GM21423 (cell line): ENCODE results near the gene HCN4.

Experiments
- ATAC-seq: cut with Tn5 transposase; IDR thresholded peaks from one replicate; pipeline ENCODE4 v1.9.1; 2021; ENCODE audit warnings: mild to moderate bottlenecking, moderate library complexity; ENCODE audit not compliant: unreplicated experiment

HCN4 gene

DNA sequence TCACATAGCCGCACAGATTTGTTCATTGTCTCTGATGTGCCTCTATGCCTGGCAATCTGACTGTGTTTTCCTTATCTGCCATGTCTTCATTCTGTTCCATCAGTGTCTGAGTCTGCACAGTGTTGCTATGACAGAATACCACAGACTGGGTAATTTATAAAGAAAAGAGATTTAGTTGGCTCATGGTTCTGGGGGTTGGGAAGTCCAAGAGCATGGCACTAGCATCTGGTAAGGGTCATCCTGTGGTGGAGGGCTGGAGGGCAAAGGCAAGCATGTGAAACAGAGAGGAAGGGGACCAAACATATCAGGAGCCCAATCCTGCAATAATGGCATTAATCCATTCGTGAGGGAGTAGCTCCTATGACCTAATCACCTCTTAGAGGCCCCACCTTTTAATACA, 11.9 kb upstream of the HCN4 start:
- ATAC-seq, result no peak

DNA sequence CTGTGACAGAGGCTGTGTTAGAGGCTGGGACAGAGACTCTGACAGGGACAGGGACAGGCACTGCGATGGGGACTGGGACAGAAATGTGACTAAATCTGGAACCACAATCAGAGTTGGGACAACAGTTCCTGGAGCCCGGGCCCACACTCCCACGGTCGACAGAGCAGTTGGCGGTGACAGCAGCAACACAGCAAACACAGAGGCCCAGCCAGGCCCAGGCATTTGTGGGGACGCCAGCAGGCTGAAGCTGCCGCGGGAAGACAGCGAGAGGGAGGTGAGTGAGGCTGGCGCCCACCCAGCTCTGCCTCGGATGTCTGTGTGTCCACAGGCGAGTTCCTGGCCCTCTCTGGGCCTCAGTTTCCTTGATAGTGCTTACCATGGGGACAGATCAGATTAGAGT, 9.3 kb upstream of the HCN4 start:
- ATAC-seq, result no peak

DNA sequence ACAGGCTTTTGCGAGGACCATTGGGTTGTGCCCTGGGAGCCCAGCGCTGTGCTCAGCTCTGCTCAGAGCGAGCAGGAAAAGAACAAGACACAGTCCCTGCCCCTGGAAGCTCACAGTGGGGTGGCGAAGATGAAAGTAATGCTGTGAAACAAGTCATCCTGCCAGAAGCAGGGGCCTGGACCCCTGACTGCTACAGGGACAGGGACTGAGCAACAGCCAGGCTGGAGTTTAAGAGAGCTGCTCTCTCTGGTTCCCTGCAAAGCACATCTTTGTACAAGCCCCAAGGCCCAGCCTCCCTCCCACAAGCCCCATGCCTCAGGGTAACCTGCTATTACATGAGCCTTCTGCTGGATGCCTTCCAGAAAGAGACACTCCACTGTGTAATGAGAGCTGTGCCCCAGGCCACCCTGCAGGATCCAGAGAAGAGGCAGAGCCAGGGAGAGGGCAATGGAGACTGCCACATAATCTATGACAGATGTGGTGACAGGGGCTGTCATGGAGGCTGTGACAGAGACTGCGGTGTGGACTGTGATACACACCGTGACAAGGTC, 7.1 kb upstream of the HCN4 start:
- no peak for ATAC-seq

DNA sequence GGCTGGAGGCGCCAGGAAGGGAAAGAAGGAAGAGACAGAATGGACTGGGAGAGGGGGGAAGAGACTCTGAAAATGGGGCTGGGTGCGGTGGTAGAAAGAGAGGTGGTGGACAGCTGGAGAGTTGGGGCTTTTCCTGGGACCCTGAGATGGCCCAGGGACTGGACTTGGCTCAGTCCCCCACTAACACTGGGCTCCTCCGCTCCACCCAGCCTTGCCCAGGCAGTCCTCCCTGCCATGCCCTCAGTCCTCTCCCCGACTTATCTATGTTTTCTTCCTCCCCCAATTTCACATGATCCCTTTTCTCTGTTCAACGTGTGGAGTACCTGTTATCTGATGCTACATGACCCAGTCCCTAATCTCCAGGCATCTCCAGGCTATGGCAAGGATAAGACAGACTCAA, 6.3 kb upstream of the HCN4 start:
- ATAC-seq, result no peak

DNA sequence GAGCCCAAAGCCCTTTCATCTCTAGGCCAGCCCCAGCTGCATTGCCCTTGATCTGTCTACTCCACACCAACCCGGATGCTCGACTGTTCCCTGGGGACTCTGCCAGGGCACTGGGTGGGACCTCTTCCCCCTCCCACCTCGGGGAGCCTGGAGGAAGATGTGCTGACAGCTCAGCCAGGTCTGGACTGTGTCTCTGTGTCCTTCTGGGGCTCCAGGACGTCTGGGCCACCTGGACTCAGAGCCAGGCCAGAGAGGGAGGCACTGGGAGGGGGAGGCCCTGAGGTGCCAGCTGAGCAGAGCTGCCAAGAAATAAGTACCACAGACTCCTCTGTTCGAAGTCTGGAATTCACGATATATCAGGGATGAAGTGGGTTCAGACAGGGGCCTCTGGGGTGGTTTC, 5.8 kb upstream of the HCN4 start:
- no peak for ATAC-seq

DNA sequence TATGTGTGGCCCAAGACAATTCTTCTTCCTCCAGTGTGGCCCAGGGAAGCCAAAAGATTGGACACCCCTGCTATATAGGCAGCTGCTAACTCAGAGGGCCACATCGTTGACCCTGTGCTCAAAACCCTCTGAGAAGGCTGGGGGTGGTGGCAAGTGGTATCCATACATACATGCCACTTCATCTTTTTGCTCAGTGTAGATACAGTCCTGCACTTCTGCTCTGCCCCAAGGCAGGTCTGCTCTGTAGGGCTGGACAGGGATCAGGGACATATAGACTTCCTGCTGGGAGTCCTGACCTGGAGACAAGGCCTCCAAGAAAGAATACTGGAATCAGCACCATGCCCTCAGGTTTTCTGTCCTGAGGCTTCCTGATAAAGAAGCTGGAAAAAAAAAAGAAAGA, 4.5 kb upstream of the HCN4 start:
- no peak for ATAC-seq

DNA sequence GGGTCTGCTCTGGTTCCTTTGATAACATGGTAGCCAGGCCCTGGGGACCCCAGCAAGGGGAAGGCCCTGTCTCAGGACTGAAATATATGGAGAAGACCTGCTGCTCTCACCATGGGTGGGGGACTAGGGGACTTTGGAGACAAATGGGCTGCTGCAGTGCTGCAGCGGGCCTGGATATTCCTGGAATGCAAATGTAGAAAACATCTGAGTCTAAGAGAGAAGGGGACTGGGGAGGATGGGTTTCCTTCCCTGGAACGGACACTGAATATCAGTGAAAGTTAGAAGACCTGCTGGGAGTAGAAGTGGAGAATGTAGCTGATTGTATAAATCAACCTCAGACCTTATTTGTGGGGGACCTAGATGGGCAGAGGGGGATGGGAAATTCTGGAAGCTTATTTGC, 3.1 kb upstream of the HCN4 start:
- ATAC-seq, result no peak

DNA sequence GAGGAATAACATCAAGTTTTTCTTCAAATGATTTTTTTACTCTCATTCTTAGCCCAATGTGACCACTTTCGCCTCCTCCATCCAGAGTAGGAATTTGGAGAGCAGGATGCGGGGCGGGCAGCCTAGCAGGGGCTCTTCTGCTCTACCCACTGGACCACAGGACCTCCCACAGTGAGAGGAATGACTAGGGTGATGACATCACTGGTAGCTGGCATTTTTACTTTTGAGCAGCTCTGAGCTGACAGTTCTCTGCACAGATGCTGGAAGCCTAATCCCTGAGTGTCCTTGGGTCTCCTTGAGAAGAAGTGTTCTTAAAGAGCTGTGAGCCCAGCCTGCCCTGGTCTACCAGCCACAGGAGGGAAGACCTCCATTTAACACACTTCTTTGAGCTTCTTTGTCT, 1.4 kb upstream of the HCN4 start:
- ATAC-seq, result no peak

DNA sequence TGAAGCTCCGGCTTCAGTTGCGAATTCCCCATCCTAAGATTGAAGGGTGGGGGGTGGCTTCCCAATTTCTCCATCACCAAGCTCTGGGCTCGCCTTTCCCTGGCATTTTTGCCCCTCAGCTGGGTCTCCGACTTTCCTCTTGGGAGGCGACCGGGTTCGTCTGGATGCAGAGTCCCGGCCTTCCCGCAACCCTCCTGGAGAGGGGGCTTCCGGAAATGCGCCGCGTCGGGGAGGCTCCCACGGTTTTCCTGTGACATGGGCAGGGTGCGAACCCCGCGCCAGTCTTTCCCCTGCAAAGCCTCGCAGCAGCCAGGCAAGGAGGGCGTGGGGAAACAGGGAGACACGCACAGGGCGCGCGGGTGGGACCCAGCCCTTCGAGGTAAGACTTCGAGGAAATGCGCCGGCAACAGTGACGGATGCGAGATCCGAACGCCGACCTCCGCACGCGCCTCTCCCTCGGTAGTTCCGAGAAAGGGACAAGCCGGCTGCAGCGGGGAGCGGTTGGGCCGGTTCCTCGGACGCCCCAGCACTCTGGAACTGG, 466 bp upstream of the HCN4 start:
- no peak for ATAC-seq

DNA sequence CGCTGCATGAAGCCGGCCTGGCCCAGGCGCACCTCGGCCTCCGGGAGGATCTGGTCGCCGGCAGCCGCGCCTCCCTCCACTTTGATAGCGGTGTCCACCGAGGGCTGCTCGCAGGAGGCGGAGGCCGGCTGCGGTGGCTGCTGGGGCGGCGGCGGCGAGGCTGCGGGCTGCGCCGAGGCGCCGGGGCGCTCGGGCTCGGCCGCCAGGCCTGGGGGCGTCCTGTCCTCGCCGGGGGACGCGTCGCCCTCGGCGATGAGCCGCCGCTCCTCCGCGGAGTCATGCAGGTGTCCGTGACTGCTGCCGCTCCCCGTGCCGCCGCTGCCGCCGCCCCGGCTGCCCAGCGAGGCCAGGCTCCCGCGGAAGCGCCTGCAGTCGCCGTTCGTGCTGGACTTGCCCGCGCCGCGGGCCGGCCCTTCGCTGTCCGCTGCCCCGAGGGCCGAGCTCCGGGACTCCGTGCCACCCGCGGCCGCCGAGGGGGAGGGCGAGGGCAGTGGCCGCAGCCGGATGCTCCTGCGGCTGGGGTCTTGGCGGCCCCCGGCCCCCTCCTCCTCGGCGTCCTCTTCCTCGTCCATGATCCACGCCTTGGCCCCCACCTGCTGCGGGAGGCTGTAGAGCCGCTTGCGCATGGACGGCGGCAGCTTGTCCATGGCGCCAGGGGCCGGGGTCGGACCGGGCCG, 996 bp downstream of the HCN4 start:
- no peak for ATAC-seq

DNA sequence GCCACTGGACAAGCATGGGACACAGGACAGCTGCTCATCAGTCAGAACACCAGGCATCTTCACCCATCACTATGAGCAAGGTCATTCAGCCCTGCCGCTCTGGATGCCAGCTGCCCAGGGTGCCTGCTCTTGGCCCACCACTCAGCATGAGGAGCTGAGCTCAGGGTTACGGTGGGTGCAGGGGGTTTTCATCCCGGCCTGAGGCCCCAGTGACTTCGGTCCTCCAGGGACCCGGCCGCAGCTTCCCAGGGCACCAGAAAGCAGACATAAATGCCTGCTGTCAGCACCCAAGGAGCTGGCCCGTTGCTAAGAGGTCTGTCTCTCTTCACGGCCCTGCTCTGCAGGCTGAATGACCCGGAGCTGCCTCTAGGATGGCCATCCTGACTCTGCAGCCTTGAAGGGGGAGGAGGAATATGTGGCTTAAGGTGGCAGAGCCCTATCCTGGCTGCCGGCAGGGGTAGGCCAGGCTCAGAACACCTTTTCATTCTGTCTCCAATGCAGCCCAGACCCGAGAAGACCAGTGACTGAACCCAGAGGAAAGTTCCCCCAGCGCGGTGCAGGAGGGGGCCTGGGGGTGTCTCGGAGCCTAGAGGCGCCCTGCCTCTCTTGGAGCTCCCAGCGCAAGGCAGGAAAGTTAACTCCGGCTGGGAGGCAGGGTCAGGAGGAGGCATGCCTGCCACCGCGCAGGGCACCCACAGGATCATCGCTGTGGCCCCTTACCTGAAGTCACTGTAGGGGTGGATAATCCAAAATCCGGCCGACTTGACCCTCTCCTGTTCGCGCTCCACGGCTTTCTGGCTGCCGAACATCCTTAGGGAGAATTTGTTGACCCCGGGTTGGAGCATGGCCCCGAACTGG, 1.8 kb downstream of the HCN4 start:
- no peak for ATAC-seq

DNA sequence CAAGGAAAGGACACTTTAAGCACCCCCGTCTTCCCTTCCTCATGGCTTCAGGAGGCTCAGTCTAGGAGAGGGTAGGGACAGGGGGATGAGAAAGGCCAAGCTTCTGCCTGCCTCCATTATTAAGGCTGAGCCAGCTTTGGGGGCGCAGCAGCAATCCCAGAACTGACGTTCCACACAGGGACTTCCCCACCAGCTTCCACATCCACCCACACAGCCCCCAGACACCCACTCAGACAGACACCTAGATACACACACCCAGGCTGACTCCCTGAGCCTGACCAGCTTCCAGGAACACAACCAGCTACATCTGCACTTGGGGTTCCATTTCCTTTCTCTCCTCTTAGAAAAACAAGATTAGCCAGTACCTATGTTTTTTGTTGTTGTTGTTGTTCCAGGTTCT, 4.7 kb downstream of the HCN4 start:
- no peak for ATAC-seq

DNA sequence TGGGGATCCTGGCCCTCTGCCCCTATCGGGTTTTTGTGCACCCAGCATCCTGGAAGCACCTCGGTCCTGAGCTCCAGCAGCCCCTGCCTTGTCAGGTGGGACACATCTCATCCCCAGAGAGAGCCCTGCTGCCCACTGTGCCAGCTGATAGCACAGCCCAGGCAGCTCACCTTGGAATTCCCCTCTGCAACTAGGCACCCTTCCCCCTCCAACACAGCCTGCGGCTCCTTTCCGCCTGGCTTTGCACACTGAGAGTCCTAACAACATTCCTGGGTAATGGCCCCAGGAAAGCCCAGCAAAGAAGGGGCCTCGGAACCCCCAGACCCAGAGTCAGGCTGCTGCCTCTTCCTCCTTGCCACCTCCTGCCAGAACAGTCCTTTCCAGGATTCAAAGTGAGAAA, 5.9 kb downstream of the HCN4 start:
- no peak for ATAC-seq

DNA sequence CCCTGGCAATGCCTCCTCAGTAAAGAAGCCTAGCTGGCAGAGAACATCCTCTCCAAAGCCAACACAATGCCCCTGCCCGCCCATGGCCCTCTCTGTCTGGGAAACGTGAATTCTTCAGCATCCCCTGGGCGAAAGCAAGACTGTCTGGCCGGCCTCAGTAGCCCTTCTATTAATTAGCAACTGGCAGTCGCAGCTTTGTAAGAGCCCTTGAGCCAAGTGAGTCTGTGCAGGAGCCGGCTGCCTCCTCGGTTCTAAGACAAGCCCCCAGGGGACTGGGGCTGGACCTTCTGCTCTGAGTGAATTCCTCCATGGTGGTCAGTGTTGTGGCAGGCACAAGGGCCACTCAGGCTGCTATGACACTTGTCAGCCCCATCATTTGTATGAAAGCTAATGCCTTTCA, 7.4 kb downstream of the HCN4 start:
- no peak for ATAC-seq

DNA sequence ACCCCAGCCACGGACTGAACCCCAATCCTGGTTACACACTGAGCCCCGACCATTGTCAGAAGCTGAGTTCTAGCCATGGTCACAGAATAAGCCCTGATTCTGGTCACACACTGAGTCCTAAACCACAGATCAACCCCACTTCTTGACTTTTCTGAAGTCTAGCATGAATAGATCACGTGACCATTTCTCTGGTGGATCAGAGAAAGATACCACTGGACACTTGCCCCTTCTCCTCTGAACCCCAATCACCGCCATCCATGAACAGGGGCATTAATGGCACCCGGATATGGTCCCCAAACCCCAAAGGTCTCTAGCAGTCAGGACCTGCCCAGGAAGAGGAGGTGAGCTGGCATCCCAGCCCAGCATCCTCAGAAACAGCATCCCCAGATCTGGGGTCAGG, 9.1 kb downstream of the HCN4 start:
- ATAC-seq, result no peak

DNA sequence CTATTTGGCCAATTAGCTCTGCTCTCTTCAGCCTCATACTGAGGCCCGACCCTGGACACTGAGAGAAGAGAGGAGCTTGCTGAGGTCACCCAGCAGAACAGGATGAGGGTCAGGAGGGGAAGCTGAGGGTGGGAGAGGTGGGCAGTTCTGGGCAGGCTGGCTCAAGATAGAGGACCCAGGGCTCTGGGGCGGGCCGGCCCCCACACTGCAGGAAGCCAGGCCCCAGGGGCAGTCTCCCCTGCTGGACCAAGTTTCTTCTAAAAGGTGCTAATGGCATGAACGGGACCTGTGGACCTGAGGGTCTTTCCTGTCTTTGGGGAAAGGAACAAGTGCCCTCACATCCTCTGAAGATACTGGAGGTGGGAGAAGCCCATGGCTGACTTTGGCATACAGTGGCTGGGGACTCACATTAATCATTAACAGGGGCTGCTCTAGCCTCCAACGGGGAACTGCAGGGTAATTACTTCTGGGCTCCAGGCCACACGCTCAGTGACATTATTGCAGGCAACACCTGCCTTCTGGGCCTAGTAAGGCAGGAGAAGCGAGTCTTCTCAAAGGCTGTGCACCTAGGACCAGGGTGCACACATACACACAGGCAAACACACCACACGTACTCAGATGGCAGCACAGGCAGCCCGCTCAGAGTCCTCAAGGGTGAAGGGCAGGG, 10.6 kb downstream of the HCN4 start:
- no peak for ATAC-seq

DNA sequence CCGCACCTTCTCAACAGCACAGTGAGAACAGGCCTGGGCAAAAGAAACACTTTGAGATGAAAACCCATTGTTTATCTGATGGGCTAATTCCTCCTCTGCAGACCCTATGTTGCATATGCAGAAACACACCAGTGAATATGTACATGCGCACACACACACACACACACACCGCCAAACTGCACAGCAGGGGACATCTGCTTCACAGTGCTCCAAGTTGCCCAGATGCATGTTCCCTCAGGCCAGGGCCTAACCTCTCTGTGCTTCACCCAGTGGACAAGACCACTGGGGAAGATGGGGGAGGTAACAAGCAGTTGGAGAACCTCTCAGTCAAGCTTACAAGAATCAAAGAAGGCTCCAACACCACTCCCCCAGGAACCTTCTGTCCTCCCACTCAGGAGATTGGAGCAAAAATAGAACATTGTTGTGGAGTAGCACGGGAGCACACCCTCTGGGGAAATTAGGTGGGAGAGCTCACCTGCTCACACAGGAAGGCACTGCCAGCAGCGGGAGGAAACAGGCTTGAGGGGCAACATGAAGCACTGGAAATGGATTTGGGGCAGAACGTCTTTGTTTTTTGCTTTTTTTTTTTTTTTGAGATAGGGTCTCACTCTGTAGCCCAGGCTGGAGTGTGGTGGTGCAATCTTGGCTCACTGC, 13.0 kb downstream of the HCN4 start:
- ATAC-seq, result no peak

DNA sequence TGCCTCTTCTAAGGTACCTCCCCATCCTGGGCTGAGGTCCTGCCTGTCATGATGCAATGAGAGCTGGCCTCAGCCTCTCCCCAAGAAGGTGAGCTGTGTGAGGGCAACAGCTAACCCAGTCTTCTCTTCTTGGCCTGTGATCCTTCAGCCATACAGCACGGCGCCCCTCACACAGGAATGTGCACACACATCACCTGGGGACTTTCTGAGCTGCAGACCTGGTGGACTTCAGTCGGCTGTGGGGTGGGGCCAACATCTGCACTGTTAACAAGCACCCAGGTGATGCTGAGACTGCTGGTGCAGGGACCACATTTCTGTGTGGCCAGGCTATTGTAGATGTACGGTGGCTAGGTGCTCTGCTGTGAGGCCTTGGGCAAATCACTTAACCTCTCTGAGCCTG, 14.5 kb downstream of the HCN4 start:
- no peak for ATAC-seq

DNA sequence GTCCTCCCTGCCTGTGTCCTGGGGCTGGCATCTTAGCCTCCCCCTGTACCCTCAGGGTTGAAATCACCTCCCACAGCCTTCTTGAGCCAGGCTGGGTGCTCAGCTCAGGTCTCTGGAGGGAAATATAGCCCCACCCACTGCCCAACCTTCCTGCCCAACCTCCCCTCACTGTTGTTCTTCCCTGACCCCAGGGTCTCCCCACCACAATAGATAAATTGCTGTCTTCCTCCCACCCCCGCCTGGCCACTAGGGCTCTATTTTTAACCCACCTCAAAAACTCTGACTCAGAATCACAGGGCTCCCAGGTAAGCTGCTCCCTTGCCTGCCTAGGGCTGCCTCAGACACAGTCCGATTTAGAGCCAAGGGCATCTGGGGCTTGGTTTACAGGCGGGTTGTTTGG, 15.0 kb downstream of the HCN4 start:
- ATAC-seq, result no peak

DNA sequence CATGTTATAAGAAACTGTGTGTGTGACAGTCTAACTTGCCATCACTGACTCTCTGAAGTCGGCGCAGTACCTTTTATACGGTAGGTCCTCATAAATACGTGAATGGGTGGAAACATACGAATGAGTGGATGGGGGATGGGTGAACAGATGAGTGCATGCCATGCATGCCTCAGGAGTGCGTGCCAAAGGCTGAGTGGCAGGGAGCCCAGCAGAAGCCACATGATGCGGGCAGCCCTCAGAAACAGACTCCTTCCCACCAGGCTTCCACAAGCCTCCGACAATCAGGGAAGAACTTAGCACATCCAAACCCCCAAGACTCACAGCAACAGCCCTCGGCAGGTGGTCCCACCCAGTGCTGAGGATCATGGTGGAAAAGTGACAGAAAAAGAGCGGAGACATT, 16.7 kb downstream of the HCN4 start:
- ATAC-seq, result no peak

DNA sequence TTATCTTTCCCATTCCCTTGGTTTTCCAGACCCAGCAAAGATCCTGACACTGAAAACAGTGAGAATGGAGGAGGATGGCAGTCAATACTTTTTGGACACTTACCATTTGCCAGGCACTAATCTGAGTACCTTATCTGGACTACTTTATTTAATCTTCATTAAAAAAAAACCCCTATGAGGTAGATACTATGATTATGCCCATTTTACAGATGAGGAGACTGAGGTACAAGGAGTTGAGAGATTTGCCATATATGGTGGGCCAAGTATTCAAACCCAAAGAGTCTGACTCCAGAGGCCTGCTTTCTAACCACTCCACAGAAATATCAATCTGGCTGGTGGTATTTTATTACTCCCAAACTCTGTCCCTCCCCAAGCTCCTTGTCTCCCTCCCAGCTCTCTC, 19.6 kb downstream of the HCN4 start:
- no peak for ATAC-seq
